OCI-LY3 (cell line): ENCODE data around the gene ANXA3.

Experiments
- H2AFZ ChIP-seq: fragments of 200-600, 300-600 bp; shearing (Covaris generic); 2 replicates; pipeline ENCODE4 v1.6.0; 2014; ENCODE audit warnings: antibody characterized with exemption, low read depth, low read length
- H3K27ac ChIP-seq: fragments of 200-600, 300-600 bp; sonication (generic); 2 replicates; pipeline ENCODE4 v1.5.1; 2014; ENCODE audit warnings: mild to moderate bottlenecking, low read length, moderate library complexity, mixed read lengths
- H3K27me3 ChIP-seq: fragments of 200-600, 300-600 bp; sonication (generic); 2 replicates; pipeline ENCODE4 v1.6.1; 2014; ENCODE audit warnings: low read depth, low read length, mixed read lengths
- H3K36me3 ChIP-seq: fragments of 200-600, 300-600 bp; sonication (generic); replicated peaks from 2 replicates; pipeline ENCODE3; 2014; ENCODE audit warnings: low read depth, low read length, mixed read lengths
- H3K4me1 ChIP-seq: fragments of 300-600, 200-600 bp; sonication (generic); 2 replicates; pipeline ENCODE4 v1.6.1; 2014; ENCODE audit warnings: low read length, mixed read lengths
- H3K4me2 ChIP-seq: fragments of 200-600, 300-600 bp; sonication (generic); 2 replicates; pipeline ENCODE4 v1.6.1; 2014; ENCODE audit warnings: low read length, mixed read lengths
- H3K4me3 ChIP-seq: fragments of 300-600, 200-600 bp; sonication (generic); 2 replicates; pipeline ENCODE4 v1.5.1; 2014; ENCODE audit warnings: antibody characterized with exemption, mild to moderate bottlenecking, low read length, moderate library complexity
- H3K79me2 ChIP-seq: fragments of 300-600, 200-600 bp; shearing (Covaris generic); 2 replicates; pipeline ENCODE4 v1.6.1; 2014; ENCODE audit warnings: mild to moderate bottlenecking, low read length, mixed read lengths
- H3K9ac ChIP-seq: fragments of 300-600, 200-600 bp; shearing (Covaris generic); 2 replicates; pipeline ENCODE4 v1.6.0; 2014; ENCODE audit warnings: mild to moderate bottlenecking, low read length, moderate library complexity
- H3K9me3 ChIP-seq: fragments of 200-600, 300-600 bp; shearing (Covaris generic); 2 replicates; pipeline ENCODE4 v1.6.1; 2014; ENCODE audit warnings: low read length, mixed read lengths; ENCODE audit not compliant: insufficient read depth
- H4K20me1 ChIP-seq: fragments of 200-600, 300-600 bp; sonication (generic); 2 replicates; pipeline ENCODE4 v1.6.1; 2016; ENCODE audit warnings: low read length, mixed read lengths; ENCODE audit not compliant: insufficient read depth
- CTCF ChIP-seq: fragments of 200-600, 300-600 bp; sonication (generic); IDR thresholded peaks from 2 replicates; pipeline ENCODE4 v1.5.1; 2014; ENCODE audit warnings: antibody characterized with exemption, low read length, low read depth
- EZH2phosphoT487 ChIP-seq: fragments of 200-600 bp; shearing (Covaris generic); IDR thresholded peaks from 2 replicates; pipeline ENCODE4 v1.6.1; 2018; ENCODE audit warnings: antibody characterized with exemption, mixed run types, low read depth

ANXA3 gene

DNA sequence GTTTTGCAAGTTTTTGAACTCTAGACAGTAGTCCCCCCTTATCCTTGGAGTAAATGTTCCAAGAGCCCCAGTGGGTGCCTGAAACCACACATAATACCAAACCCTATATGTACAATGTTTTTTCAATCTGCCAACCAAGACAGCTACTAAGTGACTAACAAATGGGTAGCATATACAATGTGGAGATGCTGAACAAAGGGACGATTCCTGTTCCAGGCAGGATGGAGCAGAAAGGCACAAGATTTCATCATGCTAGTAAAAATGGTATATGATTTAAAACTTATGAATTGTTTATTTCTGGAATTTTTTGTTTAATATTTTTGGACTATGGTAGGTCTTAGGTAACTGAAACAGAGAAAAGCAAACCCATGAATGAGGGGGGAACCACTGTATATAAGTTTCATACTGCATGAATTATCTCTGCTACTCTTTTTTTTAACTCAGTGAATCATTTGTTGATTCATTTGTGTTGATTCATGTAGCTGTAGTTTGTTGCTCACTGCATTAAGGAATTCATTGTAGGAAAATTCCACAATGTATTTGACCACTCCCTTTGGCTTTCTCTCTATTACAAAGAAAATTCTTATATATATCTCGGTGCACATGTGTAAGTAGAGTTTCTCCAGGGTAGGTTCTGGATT lies 21.9 kb upstream of the ANXA3 start:
- TF ChIP-seq EZH2phosphoT487, result no peak
- TF ChIP-seq CTCF, result no peak
- no peaks in the 10 kb centered on the region for H3K27me3 ChIP-seq
- no peak overlapping the region for H3K4me3 ChIP-seq
- no peaks in the 10 kb centered on the region for H3K36me3 ChIP-seq
- no peak overlapping the region for H3K9ac ChIP-seq
- no peaks in the 10 kb centered on the region for H4K20me1 ChIP-seq
- H3K9me3 ChIP-seq, result no peaks in the 10 kb centered on the region
- H3K4me2 ChIP-seq, result no peak overlapping the region
- H3K79me2 ChIP-seq, result no peaks in the 10 kb centered on the region
- H2AFZ ChIP-seq, result no peak overlapping the region
- no peaks in the 10 kb centered on the region for H3K4me1 ChIP-seq
- no peak overlapping the region for H3K27ac ChIP-seq

DNA sequence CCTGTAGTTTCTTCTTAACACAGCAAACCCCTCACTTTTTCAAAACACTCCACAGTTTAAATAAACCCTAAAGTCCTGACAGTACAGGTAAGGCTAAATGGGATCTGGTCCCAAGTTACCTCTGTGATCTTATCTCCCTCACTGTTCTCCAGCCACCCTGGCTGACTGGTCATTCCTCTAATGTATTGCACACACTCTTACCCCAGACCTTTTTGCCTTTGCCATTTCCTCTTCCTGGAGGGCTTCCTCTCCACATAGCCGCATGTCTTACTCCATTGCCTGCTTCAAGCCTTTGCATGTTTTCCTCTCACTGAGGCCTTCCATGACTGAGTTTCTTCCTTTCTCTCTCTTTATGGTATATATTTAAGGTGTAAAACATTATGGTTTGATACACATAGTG lies 19.5 kb upstream of the ANXA3 start:
- H3K4me3 ChIP-seq, result no peak overlapping the region
- H3K9me3 ChIP-seq, result no peaks in the 10 kb centered on the region
- H4K20me1 ChIP-seq, result no peaks in the 10 kb centered on the region
- no peaks in the 10 kb centered on the region for H3K4me1 ChIP-seq
- H3K9ac ChIP-seq, result no peak overlapping the region
- TF ChIP-seq CTCF, result no peak
- no peak for TF ChIP-seq EZH2phosphoT487
- no peaks in the 10 kb centered on the region for H3K79me2 ChIP-seq
- no peak overlapping the region for H3K4me2 ChIP-seq
- H2AFZ ChIP-seq, result no peak overlapping the region
- H3K27ac ChIP-seq, result no peak overlapping the region
- no peaks in the 10 kb centered on the region for H3K27me3 ChIP-seq
- H3K36me3 ChIP-seq, result no peaks in the 10 kb centered on the region

DNA sequence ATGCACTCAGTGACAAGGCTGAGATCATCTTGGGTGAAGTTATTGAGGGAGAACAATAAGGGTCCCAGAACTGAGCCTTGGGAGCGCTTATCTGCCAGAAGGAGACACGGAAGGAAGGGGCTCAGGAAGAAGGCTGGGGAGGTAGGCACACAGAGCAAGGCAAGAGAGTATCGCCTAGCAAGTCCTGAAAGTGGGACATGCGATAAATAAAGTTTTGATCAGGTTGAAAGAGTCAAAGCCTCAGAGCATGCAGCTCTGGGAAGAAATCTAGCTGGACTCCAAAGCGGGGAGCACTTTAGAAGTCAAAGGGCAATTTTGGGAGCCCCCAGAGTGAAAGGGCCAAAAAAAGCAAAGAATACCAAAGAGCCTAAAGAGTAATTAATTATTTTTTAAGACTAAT lies 17.7 kb upstream of the ANXA3 start:
- no peaks in the 10 kb centered on the region for H3K4me1 ChIP-seq
- no peaks in the 10 kb centered on the region for H3K9me3 ChIP-seq
- no peaks in the 10 kb centered on the region for H4K20me1 ChIP-seq
- no peak overlapping the region for H3K9ac ChIP-seq
- H3K36me3 ChIP-seq, result no peaks in the 10 kb centered on the region
- H3K27me3 ChIP-seq, result no peaks in the 10 kb centered on the region
- H3K79me2 ChIP-seq, result no peaks in the 10 kb centered on the region
- H2AFZ ChIP-seq, result no peak overlapping the region
- no peak overlapping the region for H3K4me2 ChIP-seq
- H3K27ac ChIP-seq, result no peak overlapping the region
- no peak overlapping the region for H3K4me3 ChIP-seq
- TF ChIP-seq CTCF (no peak), EZH2phosphoT487 (no peak)

DNA sequence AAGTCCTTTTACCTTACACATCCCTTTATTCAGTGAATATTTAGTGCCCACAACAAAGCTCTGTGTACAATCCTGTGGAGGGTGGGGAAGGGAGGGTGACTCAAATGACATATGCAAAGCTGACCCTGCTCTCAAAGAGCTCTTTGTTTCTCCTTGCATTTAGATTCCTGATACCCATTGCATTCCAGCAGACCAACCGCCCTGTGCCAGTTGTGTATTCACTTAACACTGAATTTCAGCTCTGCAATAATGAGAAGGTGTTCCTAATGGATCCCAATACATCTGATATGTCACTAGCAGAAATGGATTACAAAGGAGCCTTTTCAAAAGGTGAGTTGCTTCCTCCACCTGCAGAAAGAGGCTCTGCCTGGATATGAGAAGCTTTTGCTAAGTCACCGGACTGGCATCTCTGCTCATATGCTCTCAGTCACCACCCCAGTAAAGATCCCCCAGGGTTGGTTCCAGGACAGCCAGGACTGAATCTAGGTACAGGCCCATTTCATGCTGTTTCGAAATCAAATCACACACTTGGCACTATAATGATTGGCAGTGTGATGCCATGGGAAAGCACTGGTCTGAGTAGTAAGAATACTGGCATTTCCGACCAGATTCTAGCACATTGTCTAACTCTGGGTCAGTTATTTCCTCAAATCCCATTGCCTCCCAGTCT lies 17.1 kb upstream of the ANXA3 start:
- Histone ChIP-seq H3K4me1 (no peaks in the 10 kb centered on the region), H2AFZ (no peak overlapping the region), H4K20me1 (no peaks in the 10 kb centered on the region), H3K4me3 (no peak overlapping the region), H3K27me3 (no peaks in the 10 kb centered on the region), H3K9me3 (no peaks in the 10 kb centered on the region), H3K27ac (no peak overlapping the region), H3K4me2 (no peak overlapping the region), H3K9ac (no peak overlapping the region), H3K79me2 (no peaks in the 10 kb centered on the region), H3K36me3 (no peaks in the 10 kb centered on the region)
- TF ChIP-seq CTCF, result no peak
- no peak for TF ChIP-seq EZH2phosphoT487
